Adrenal gland (tissue), 12 donors: Measurements from ENCODE around the gene SGSM1. TPM values are rescaled to one million over a fixed set of nuclear protein-coding genes. Genes with fewer than 3 reads are reported as not detected.

Experiments
- DNase-seq, 7 donors: peaks; one replicate each; pipeline ENCODE4 v3.0.0-alpha.2; 2019 to 2020
- H3K27ac ChIP-seq, 5 donors: fragments of 200-600 bp; sonication (generic) in 4 of 5; 1 replicate in 3 of 5; 2 replicates in 2 of 5; pipeline versions ENCODE4 v1.5.1 to v1.8.0; 2016 to 2020; ENCODE audit warnings: mild to moderate bottlenecking in 1 of 5
- H3K27me3 ChIP-seq: fragments of 200-600 bp; 2 replicates; pipeline ENCODE4 v1.8.0; 2021
- H3K36me3 ChIP-seq, 2 donors: fragments of 200-600 bp; replicated peaks in 1 of 2; 1 replicate in 1 of 2; 2 replicates in 1 of 2; pipeline versions ENCODE4 v1.5.1 to v1.8.0; 2018 to 2022
- H3K4me1 ChIP-seq, 2 donors: fragments of 200-600 bp; replicated peaks in 1 of 2; 1 replicate in 1 of 2; 2 replicates in 1 of 2; pipeline versions ENCODE4 v1.5.1 to v1.8.0; 2018 to 2021
- H3K4me3 ChIP-seq, 4 donors: fragments of 200-600 bp; sonication (generic) in 3 of 4; one replicate each; pipeline ENCODE4 v1.5.1; 2016 to 2018
- H3K9me3 ChIP-seq, 3 donors: fragments of 200-600 bp; sonication (generic) in 1 of 3; replicated peaks in 1 of 3; 1 replicate in 2 of 3; 2 replicates in 1 of 3; pipeline versions ENCODE4 v1.5.1 to v1.8.0; 2016 to 2021
- CTCF ChIP-seq, 6 experiments: fragments of 450-650 bp in 4 of 6; fragments of 200-600 bp in 2 of 6; sonication (generic) in 1 of 6; IDR thresholded peaks; 1 replicate in 5 of 6; 2 replicates in 1 of 6; pipeline versions ENCODE4 v1.5.1 to v1.8.0; 2016 to 2021; ENCODE audit warnings: antibody characterized with exemption in 6 of 6, mild to moderate bottlenecking in 2 of 6, moderate library complexity in 1 of 6
- POLR2A ChIP-seq, 2 donors: fragments of 450-650 bp; IDR thresholded peaks; one replicate each; pipeline ENCODE4 v1.6.1; 2017; ENCODE audit warnings: antibody characterized with exemption in 2 of 2, mild to moderate bottlenecking in 2 of 2, moderate library complexity in 1 of 2
- WGBS, 4 donors: extraction: QIAGEN DNeasy Blood & Tissue Kit in 2 of 4; methylation state at CpG; one replicate each; pipeline versions ENCODE4 v1.1.5 to v1.1.7; 2013 to 2017; 5-methylcytosine and 5-hydroxymethylcytosine counted together
- intact Hi-C, 2 donors: fragments of 100-400 bp; cut with DNase I; formaldehyde crosslinking; loops; one replicate each; pipeline versions ENCODE4 v1.14.1 to v1.15.0; 2022 to 2023
- polyA plus RNA-seq, 3 donors: library from polyadenylated mRNA; stranded (reverse); fragments of 200-250 nt in 2 of 3; fragments of 350-450 nt in 1 of 3; fragmentation: Illumina TruSeq in 1 of 3; extraction: RNeasy Lipid Tissue Mini Kit (QIAGEN cat#74804) in 1 of 3; gene quantifications; one replicate each; pipeline ENCODE4 v1.2.3, GENCODE V29; 2013 to 2014
- total RNA-seq, 9 donors: library from RNA; depleted of rRNA in 4 of 9; stranded (reverse); fragments of >200 nt in 4 of 9; fragments of 120-200 nt in 1 of 9; fragmentation: NEBNext Ultra II Directional in 1 of 9; extraction: Animal tissue kit (Norgen Biotek cat#: 25700) in 1 of 9; gene quantifications; one replicate each; pipeline versions ENCODE4 v1.1.0 to v1.2.4, GENCODE V29; 2013 to 2023
- donor health status: healthy with polysubstance abuse.
- donor health status: Bipolar disorder and iron deficiency.
- donor health status: DM: yes; HTN: yes; CAD: no.
- donor health status: DM: no; HTN: no; CAD: no.
- donor health status: DM: no; HTN: no; CAD: no.
- donor health status: DM: yes; HTN: yes; CAD: no.

The SGSM1 gene
- total and polyA plus RNA-seq, 12 donors: 1.9 to 6.8 (median 3.3) TPM

- H3K27ac ChIP-seq: no peak overlapping the region
- H3K4me1 ChIP-seq: no peaks in the 10 kb centered on the region
- H3K9me3 ChIP-seq: peaks cover 0 to 5% (median 0%) of the 10 kb centered on the region in 3 donors
- H3K4me3 ChIP-seq: no peak overlapping the region
- no peak for TF ChIP-seq CTCF (IDR thresholded peaks at IDR 0.05)
- TF ChIP-seq POLR2A (IDR thresholded peaks at IDR 0.05): no peak
- 61 to 66% (median 64%) methylated on average over 15 to 17 of the region's 17 CpGs for WGBS, 4 donors
- intact Hi-C loops: no loop called here
- DNase-seq: no peak
- H3K27me3 ChIP-seq: no peaks in the 10 kb centered on the region
- no peaks in the 10 kb centered on the region for H3K36me3 ChIP-seq
Observed at GRCh38 chr22:24925586-24926427, 119.8 kb downstream of the SGSM1 start.

GRCh38 chr22:24926428-24926725, 120.4 kb downstream of the SGSM1 start:
- 57 to 69% (median 60%) methylated on average over 3 of the region's 3 CpGs for WGBS, 4 donors
- Histone ChIP-seq H3K27me3 (no peaks in the 10 kb centered on the region), H3K27ac (no peak overlapping the region), H3K9me3 (peaks cover 0 to 5% (median 0%) of the 10 kb centered on the region in 3 donors), H3K36me3 (no peaks in the 10 kb centered on the region), H3K4me1 (no peaks in the 10 kb centered on the region), H3K4me3 (no peak overlapping the region)
- no peak for DNase-seq
- TF ChIP-seq CTCF (IDR thresholded peaks at IDR 0.05) (no peak), POLR2A (IDR thresholded peaks at IDR 0.05) (no peak)
- intact Hi-C loops: no loop called here

- TF ChIP-seq CTCF (IDR thresholded peaks at IDR 0.05) (peak in 1 of 6 experiments; percentile 1), POLR2A (IDR thresholded peaks at IDR 0.05) (no peak)
- intact Hi-C loops: no loop called here
- H3K9me3 ChIP-seq: peaks cover 0 to 5% (median 0%) of the 10 kb centered on the region in 3 donors
- peak in 2 of 7 donors; percentile 34 to 38 for DNase-seq
- no peaks in the 10 kb centered on the region for H3K4me1 ChIP-seq
- H3K4me3 ChIP-seq: no peak overlapping the region
- H3K27ac ChIP-seq: no peak overlapping the region
- 95 to 100% (median 98%) methylated on average over 1 of the region's 1 CpG for WGBS, 4 donors
- H3K36me3 ChIP-seq: no peaks in the 10 kb centered on the region
- no peaks in the 10 kb centered on the region for H3K27me3 ChIP-seq
Observed at GRCh38 chr22:24926849-24927579, 121.0 kb downstream of the SGSM1 start.

- H3K36me3 ChIP-seq: no peaks in the 10 kb centered on the region
- no peak overlapping the region for H3K27ac ChIP-seq
- H3K9me3 ChIP-seq: peaks cover 0 to 5% (median 0%) of the 10 kb centered on the region in 3 donors
- intact Hi-C loops: no loop called here
- H3K4me3 ChIP-seq: no peak overlapping the region
- WGBS, 4 donors: 87 to 93% (median 88%) methylated on average over 5 to 7 of the region's 7 CpGs
- H3K27me3 ChIP-seq: no peaks in the 10 kb centered on the region
- TF ChIP-seq CTCF (IDR thresholded peaks at IDR 0.05): no peak
- TF ChIP-seq POLR2A (IDR thresholded peaks at IDR 0.05): no peak
- no peaks in the 10 kb centered on the region for H3K4me1 ChIP-seq
- no peak for DNase-seq
Observed at GRCh38 chr22:24928322-24928721, 122.3 kb downstream of the SGSM1 start.
